ENCODE results near the gene UBE2E2.
"Not testable (repeated sequence)": the region's sequence is repeated elsewhere in the genome, so short reads cannot be mapped to it uniquely, and the experiment has no call there.

The UBE2E2 gene

DNA sequence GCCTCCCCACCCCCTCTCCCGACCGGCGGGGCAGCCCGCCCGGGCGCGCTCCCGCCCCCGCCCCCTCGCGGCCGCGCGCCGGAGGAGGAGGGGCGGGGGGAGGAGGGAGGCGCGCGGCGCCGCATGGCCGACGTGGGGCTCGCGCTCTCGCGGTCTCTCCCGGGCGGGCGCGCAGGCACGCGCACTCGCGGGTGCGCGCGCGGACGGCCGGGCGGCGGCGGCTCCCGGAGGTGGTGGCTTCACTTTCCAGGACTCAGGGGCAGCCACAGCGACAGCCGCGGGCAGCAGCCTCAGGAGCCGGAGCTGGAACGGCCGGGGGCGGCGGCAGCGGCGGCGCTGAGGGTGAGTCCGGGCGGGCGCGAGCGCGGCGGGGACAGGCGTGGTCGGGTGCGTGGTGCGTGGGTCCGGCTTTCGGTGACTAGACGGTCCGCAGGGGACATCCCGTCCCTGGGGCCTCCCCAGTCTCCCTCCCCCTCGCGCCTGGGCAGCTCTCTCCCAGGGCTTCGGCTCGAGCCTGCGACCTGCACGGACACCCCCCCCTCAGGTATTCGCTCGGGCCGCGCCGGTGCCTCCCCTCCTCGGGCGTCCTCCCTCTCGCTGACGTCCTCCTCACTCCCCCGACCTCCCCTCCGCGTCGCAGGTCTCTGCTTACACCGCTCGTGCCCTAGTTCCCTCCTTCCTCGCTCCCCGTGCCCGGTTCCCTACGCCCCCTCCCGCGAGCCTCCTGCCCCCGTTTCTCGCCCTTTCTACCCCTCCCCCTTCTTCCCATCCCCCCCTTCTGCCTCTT lies at the start of gene UBE2E2:
Gene UBE2E2 (plus strand): TSS at position 407 of the 787 bp plus-strand sequence.
- peak; percentile 3 for DNase-seq

DNA sequence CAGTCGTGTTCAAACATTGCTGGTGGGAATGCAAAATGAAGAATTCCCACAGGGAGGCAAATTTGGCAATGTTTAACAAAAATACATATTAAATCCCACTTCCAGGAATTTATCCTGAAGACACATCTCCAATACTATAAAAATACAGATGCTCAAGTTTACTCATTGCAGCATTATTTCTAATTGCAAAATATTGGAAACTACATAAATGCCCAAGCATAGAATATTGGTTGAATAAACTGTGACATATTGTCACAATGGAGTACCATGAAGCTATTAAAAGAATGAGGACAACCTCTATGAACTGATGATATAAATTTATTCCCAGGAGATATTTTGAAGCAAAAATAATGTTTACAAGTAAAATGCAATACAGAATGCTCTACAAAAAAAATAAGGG lies 49.7 kb upstream of the UBE2E2 start:
- no peak for DNase-seq

DNA sequence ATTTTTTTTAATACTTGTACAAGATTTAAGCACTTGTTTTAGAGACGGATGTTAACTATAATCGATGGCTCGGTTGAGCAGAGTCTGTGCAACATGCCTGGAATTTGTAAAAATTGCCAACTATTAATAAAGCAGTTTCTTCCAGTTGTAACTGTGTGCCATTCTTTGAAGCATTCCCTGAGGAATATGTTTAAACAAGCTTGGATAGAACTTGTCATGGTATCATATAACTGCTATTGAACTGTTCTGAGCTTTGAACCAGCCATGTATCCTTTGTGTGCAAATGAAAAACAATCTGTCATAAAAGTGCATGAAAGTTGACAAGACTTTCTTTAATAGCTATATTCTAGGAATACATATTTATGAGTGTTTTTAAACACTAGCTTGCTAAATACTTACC lies 45.8 kb upstream of the UBE2E2 start:
- no peak for DNase-seq

DNA sequence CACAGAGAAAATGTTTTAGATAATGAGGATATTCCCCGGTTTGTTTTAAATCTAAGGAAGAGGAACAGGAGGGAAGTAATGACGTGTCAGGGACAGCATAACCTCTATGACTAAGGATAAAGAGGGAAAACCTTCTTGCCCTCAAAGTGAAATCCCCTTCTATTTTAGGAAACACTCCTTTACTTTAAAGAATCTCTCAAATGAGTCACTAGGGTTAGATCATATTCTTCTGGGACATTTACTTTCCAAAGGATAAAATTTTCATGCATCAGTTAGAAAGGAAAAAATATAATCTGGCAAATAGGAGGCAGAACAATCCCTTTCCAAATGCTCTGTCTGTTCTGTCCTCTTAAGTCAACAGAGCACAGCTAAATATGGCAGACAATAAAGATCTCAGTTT lies 43.2 kb upstream of the UBE2E2 start:
- no peak for DNase-seq

DNA sequence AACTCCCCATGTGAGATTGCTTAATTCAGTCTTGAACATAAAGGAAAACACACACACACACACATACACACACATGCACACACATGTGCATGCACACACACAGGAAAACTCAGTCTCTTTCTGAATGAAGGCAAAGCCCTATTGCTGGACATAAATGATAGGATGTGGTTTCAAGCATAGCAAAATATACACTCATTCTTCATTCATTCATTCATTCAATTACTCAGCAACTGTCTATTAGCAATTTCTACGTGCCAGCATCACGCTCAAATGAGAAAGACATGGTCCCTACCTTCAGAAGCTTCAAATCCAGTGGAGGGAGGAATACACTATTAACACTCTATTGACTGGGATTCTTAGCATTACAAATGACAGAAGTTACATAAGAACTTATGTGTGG lies 41.8 kb upstream of the UBE2E2 start:
- no peak for DNase-seq

DNA sequence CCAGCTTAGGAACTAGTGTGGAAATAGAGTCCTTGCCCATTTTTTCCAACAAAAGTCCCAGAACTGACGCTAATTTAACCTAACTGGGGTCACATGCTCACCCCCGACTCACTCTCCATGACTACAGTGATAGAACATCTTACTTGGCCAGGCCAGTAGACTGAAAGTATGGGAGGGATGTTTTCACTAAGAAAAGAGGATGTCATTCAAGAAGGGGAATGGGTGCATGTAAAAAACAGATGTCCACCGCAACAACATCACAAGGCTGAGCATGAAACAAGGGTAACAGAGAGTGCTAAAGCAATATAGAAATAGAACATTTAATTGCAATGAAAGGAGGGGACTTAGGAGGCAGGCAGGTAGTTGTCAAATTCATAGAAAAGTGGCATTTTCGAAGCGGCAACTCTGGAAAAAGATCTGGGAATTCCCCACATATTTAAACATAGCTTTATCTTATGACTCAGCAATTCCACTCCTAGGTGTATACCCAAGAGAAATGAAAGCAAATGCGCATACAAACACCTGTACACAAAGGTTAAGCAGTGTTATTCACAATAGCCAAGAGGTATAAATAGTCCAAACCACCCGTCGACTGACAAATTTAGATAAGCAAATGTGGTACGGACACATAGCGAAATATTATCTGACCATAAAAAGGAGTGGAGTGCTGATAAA lies 41.1 kb upstream of the UBE2E2 start:
- no peak for DNase-seq

DNA sequence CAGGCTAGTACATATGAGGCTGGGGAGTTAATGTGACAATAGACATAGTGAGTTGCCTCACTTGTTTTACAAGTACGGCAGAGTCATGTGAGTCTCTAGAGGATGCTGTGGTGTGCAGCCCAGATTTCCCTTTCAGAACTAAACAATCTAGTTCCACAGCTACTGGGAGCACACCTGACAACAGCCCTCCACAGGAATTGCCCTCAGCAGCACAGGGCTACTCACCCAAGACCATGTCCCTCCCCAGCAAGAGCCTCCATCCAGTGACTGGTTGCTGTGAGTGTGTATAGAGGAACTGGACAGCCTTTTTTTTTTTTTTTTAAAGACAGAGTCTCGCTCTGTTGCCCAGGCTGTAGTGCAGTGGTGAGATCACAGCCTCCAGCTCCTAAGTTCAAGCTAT lies 40.2 kb upstream of the UBE2E2 start:
- no peak for DNase-seq

DNA sequence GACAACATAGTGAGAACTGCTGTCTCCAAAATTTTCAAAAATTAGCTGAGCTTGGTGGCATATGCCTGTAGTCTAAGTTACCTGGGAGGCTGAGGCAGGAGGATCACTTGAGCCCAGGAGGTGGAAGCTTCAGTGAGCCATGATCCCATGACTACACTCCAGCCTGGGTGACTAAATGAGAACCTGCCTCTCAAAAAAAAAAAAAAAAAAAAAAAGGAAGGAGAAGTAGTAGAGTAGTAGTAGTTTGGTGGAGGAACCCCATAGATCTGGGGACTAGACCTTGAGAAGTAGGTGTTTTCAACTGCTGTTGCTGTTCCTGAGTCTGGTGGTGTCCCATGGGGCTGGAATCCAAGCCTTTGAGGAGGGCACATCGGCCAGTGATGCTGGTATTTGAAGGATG lies 38.4 kb upstream of the UBE2E2 start:
- DNase-seq, result no peak

DNA sequence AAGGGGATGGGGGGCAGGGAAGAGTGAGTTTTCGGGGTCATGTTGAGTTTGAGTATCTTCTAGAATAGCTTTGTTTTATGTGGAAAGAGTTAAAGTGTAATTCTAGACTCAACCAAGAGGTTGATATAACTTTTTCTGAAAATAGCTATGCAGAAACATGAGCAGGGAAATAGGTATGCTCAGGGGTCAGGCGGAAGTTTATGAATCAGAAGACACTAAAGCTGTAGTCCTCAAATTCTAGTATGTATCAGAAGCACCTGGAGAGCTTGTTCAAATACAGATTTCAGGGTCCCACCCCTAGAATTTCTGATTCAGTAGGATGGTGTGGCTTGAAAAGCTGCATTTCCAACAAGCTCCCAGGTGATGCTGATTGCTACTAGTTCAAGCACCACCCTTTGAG lies 37.6 kb upstream of the UBE2E2 start:
- DNase-seq, result no peak

DNA sequence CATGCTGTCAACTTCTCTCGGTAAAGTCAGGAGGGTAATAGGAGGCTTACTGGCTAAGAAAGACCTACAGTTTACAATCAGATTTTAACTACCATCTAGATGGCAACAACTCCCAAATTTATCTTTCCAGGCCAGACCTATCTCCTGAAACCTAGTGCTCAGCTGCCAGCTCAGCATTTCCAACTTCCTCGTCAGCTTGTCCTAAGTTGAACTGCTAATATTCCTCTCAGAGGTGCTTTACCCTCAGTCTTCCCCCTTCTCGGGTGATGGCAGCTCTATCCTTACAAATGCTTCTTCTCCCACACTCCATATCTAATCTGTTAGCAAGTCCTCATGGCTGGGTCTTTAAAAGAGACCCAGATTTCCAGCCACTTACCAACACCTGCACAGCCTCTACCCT lies 36.9 kb upstream of the UBE2E2 start:
- DNase-seq, result no peak

DNA sequence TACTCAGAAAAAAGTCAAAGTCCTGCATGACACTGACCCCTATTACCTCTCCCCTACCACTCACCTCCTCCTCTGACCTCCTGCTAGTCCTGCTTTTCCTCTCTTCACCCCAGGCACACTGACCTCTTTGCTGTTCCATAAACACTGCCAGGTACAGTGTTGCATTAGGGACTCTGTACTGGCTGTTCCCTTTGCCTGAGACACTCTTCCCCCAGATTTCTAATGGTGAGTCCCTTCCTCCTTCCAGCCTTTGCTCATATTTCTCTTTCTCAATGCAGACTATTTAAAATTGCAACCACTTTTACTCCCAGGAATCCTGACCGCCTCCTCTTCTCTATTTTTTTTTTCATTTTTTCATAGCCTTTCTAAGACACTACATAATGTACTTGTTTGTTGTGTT lies 36.3 kb upstream of the UBE2E2 start:
- DNase-seq, result no peak

DNA sequence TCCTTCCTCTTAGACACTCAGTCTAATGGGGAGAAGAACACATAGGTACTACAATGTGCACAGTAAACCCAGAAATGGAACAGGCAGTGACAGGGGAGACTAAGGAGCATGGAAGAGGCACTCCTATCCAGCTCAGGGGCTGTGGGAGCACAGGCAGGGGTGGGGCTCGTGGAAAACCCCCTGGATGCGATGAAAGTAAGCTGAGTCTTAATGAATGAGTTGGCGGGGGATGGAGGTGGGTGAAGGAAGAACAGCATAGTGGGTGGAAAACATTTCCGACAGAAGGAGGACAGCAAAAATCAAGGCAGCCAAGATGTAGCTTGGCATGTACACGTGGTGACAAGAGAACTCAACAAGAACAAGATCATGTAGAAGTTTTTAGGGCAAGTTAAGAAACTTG lies 33.6 kb upstream of the UBE2E2 start:
- DNase-seq, result no peak

DNA sequence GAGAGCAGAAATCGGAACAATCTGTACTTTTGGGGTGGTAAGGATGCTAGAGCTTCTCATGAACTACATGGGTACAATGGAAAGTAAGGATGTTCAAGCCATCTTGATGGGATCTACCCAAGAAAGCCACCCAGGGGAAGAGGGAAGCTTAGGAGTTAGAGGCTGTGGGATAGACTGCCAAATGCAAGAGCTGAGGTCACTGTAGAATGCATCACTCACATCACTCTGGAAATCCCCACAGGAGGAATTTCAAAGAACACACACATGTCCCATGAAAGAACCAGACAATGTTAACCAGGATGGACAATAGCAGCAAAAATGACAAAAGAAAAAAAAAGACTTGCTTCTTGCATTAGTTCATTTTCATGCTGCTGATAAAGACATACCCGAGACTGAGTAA lies 32.8 kb upstream of the UBE2E2 start:
- DNase-seq, result no peak

DNA sequence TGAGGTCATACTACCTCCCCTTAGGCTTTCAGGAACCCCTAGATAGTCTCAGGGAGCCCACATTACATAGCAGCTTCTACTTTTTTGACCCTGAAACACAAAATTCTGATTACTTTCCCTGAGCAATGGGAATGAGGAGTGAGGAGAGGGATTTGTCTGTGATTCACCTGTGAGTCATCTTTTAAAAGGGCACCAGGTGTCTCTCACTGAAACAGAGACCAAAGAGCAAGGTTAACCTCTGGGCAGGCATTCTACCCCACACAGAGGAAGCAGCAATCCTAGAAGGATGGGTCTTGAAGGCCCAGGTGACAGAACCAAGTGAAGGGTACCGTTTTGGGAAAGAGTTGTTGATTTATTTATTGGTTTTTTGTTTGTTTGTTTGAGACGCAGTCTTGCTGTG lies 31.1 kb upstream of the UBE2E2 start:
- no peak for DNase-seq

DNA sequence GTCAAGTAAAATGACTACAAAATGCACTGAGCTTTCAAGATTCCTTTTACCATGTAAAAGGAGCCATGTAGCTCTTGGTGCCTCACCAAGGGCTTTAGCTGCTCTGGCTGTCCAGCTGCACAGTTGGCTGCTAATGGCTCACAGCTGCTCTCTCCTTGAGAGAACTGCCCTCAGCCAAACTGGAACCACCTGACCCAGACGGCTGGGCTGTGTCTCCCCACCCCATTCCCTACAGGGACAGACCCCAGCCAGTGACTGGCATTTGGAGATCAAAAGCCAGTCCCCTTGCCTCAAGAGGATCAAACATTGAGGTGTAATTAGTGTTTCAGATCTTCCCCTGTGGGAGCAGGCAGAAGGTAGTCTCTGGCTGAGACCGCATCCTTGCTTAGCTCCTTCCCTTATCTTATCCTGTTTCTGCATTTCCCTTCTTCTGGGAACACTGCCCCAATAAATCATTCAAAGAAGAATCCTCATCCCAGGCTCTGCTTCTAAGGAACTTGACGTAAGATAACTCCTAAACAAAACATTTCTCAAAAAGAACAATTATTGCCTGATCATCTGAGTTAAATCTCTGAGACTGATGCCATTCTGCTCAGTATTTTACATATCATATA lies 28.6 kb upstream of the UBE2E2 start:
- no peak for DNase-seq

DNA sequence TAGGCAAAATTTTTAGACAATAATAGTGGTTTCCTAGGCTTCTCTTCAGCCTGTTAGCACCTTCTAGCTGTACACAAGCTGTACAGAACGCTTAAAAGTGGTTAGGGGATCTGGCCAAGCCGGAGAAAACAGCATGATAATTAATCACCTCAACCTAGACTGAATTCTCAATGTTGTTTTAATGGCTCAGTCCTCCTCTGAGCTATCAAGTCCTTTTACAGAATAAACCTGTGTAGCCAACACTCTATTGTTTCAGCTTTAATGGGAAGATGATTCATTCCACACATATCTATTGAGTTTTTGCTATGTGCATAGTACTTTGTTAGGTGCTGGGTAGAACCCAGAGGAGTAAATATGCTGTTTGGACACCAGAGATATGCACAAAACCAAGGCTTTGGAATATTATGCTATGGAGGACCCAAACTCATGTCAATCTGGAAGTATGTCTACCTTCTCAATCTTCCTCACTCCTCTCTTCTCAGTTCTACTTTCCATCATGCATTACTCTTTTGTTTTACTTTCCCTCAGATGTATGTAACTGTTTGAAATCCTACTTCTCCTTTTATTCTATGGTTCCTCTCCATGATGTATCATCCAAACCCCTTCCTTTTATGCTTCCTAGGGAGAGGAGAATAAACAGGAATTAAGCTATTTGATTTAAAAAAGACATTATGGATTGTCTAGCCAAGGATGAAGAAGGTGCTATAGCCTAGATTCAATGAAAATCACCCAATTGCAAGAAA lies 27.6 kb upstream of the UBE2E2 start:
- no peak for DNase-seq

DNA sequence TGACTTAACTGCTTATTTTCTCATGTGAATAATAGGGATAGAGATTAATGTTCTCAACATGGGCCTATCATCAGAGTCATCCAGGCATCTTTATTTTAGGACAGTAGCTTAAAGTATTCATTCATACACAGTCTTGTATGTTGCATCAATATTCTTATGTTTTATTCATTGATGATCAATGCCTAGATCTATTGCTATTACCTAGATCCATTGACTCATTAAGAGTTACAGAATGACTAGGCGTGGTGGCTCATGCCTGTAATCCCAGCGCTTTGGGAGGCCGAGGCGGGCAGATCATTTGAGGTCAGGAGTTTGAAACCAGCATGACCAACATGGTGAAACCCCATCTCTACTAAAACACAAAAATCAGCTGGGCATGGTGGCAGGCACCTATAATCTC lies 26.3 kb upstream of the UBE2E2 start:
- DNase-seq, result not testable (repeated sequence)

DNA sequence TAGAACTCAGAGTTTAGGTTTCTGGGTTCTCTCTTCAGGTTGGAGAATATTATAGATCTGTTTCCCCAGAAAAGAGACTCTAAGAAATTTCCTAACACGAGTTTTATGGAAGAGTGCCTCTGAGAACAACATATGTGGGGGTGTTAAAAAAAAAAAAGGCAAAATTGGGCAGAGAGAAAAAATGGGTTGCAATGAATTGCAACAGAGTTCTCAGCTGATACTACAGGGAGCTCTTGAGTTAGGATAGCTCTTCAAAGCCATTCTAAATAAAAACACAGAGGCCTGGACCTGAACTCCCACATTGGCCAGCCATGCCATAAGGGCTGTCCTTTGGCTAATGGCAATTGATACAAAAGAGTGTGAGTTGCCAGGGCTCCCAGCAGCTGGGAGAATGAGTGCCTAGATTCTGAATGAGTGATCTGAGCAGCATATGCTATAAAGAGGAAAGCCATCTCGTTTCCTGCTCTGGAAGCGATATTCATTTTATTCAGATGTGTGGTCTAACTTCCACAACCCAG lies 20.1 kb upstream of the UBE2E2 start:
- DNase-seq, result no peak

DNA sequence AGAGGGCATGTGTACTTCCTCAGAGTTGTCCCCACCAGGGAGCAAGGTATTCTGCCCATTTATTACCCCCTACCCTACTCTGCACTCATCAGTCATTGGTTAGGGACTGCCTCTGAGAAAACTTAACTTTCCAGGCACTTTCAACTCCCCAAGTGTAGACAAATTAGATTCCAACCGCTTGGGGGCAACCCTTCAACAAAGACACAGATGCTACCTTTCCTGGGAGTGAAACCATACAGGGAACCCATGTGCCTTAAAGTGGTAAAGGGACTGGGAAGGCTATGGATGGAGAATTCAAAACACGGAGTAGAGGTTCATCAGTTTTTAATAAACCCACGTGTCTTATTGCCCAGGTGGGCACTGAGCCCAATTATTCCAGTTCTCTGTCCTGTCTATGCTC lies 19.4 kb upstream of the UBE2E2 start:
- DNase-seq, result no peak

DNA sequence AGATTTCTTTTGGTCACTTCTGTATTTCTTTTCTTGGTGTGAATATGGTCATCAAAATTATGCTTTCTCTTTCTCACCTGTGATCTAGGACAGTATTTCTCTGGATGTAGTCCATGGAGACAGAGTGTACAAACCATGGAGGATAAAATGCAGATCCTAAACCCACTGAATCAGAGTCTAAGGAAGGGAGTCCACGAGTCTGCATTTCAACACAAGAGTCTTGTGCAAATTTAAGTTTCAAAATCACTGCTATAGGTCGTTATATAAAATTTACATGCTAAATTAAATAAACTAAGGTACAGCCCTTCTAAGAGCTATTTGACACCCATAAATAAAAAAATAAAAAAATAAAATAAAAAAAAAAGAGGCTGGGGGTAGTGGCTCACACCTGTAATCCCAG lies 17.3 kb upstream of the UBE2E2 start:
- no peak for DNase-seq

DNA sequence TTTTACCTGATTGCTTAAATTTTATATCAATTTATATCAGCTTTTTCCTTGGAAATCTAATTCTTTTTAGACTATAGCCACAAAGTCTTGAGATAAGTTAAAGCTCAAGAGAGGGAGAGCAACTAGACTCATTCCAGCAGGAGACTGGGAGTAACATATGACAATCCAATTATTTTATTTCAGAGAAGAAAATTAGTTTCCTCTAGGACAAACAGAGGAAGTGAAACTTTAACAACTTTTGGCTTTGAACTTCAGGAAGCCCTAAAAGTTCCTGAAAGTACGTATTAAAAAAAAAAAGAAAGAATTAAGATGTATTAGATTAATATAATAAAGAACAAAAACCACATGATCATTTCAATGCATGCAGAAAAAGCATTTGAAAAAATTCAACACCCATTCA lies 13.9 kb upstream of the UBE2E2 start:
- no peak for DNase-seq

DNA sequence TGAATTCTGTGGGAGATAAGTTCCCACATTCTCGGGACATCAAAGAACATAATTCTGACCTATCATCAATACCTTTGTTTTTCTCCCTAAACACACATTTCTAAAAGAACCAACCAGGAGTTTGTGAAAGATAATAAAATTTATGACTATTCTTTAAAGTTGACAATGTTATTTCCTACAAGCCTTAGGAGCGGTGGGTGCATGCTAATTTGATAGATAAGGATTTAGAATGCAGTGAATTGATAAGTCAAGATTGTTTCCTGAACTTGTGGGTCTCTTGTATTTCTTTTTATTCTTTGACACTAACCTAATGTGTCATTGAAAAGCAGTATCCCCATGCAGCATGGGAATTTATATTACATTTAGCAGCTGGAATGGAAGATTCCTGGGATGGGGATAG lies 10.3 kb upstream of the UBE2E2 start:
- DNase-seq, result no peak

DNA sequence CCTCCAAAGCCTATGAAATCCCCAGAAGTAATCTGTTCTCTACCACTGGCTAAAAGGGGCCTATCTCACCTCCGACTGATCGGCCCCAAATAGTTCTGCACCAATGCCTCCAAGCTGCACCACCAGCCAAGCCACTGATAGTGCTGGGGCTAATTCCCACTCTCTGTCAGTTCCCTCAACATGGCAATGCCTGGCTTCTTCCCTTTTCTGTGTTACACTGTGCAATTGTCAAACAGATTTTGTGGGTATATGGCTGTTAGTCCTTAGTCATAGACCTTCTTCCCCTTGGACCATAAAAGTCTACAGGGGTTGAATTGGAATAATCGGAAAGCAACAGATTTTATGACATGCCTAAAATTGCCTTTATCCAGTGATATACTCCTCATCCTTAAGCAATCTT lies 9.3 kb upstream of the UBE2E2 start:
- DNase-seq, result no peak
